ENCODE measurements around the gene CDH23. TPM values are rescaled to one million over a fixed set of nuclear protein-coding genes. Genes with fewer than 3 reads are reported as not detected.

The CDH23 gene
- total and polyA plus RNA-seq, 2 experiments from 2014 or later, result 0.30 to 1.5 TPM

- no peak for DNase-seq (ENCODE audit: low spot score)
- Histone ChIP-seq H3K4me1 (ENCODE audit: insufficient read depth) (peaks cover 43% of the 10 kb centered on the region), H3K9me3 (ENCODE audit: low read depth) (no peaks in the 10 kb centered on the region)
Observed at GRCh38 chr10:71634531-71635164, 237.9 kb downstream of the CDH23 start.

GRCh38 chr10:71635251-71635866, 238.6 kb downstream of the CDH23 start:
- Histone ChIP-seq H3K4me1 (ENCODE audit: insufficient read depth) (peaks cover 43% of the 10 kb centered on the region), H3K36me3 (replicated peaks; ENCODE audit: insufficient read depth, low read depth) (no peaks in the 10 kb centered on the region), H3K79me2 (no peaks in the 10 kb centered on the region), H3K4me3 (no peak overlapping the region), H3K9me3 (ENCODE audit: low read depth) (no peaks in the 10 kb centered on the region), H3K9me2 (replicated peaks; ENCODE audit: insufficient read depth) (no peaks in the 10 kb centered on the region), H4K20me1 (ENCODE audit: insufficient read depth, poor library complexity, severe bottlenecking) (no peaks in the 10 kb centered on the region), H2AFZ (no peak overlapping the region), H3K4me2 (peak overlapping the region; percentile 36), H3K27me3 (no peaks in the 10 kb centered on the region), H3K27ac (peak overlapping the region; percentile 41)
- 19% methylated on average over 13 of the region's 13 CpGs for WGBS (ENCODE audit: low lambda C conversion rate, missing lambda C conversion rate)
- TF ChIP-seq EZH2phosphoT487 (IDR thresholded peaks at IDR 0.05; ENCODE audit: low read depth, severe bottlenecking, unreplicated experiment) (no peak), EZH2 (IDR thresholded peaks at IDR 0.05; ENCODE audit: borderline replicate concordance) (no peak)
- TF ChIP-seq, protein P1, sequence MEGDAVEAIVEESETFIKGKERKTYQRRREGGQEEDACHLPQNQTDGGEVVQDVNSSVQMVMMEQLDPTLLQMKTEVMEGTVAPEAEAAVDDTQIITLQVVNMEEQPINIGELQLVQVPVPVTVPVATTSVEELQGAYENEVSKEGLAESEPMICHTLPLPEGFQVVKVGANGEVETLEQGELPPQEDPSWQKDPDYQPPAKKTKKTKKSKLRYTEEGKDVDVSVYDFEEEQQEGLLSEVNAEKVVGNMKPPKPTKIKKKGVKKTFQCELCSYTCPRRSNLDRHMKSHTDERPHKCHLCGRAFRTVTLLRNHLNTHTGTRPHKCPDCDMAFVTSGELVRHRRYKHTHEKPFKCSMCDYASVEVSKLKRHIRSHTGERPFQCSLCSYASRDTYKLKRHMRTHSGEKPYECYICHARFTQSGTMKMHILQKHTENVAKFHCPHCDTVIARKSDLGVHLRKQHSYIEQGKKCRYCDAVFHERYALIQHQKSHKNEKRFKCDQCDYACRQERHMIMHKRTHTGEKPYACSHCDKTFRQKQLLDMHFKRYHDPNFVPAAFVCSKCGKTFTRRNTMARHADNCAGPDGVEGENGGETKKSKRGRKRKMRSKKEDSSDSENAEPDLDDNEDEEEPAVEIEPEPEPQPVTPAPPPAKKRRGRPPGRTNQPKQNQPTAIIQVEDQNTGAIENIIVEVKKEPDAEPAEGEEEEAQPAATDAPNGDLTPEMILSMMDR (IDR thresholded peaks at IDR 0.05; ENCODE audit: poor library complexity), result no peak
- no peak for DNase-seq (ENCODE audit: low spot score)

More at GRCh38 chr10:71634531-71635164, 237.9 kb downstream of the CDH23 start:
- Histone ChIP-seq H4K20me1 (ENCODE audit: insufficient read depth, poor library complexity, severe bottlenecking) (no peaks in the 10 kb centered on the region), H3K9me2 (replicated peaks; ENCODE audit: insufficient read depth) (no peaks in the 10 kb centered on the region), H3K36me3 (replicated peaks; ENCODE audit: insufficient read depth, low read depth) (no peaks in the 10 kb centered on the region), H3K27me3 (no peaks in the 10 kb centered on the region), H3K4me2 (peak overlapping the region; percentile 36), H3K79me2 (no peaks in the 10 kb centered on the region), H3K4me3 (no peak overlapping the region), H3K27ac (peak overlapping the region; percentile 41), H2AFZ (no peak overlapping the region)
- no peak for TF ChIP-seq EZH2phosphoT487 (IDR thresholded peaks at IDR 0.05; ENCODE audit: low read depth, severe bottlenecking, unreplicated experiment)
- no peak for TF ChIP-seq EZH2 (IDR thresholded peaks at IDR 0.05; ENCODE audit: borderline replicate concordance)
- TF ChIP-seq, protein P1 (IDR thresholded peaks at IDR 0.05; ENCODE audit: poor library complexity), result no peak
- 66% methylated on average over 5 of the region's 5 CpGs for WGBS (ENCODE audit: low lambda C conversion rate, missing lambda C conversion rate)

GRCh38 chr10:71635867-71636266, 239.1 kb downstream of the CDH23 start:
- Histone ChIP-seq H3K36me3 (replicated peaks; ENCODE audit: insufficient read depth, low read depth) (no peaks in the 10 kb centered on the region), H3K4me3 (no peak overlapping the region), H3K9me2 (replicated peaks; ENCODE audit: insufficient read depth) (no peaks in the 10 kb centered on the region), H3K9me3 (ENCODE audit: low read depth) (no peaks in the 10 kb centered on the region), H4K20me1 (ENCODE audit: insufficient read depth, poor library complexity, severe bottlenecking) (no peaks in the 10 kb centered on the region), H3K4me2 (no peak overlapping the region), H3K79me2 (no peaks in the 10 kb centered on the region), H3K4me1 (ENCODE audit: insufficient read depth) (peaks cover 43% of the 10 kb centered on the region), H2AFZ (no peak overlapping the region), H3K27me3 (no peaks in the 10 kb centered on the region), H3K27ac (peak overlapping the region; percentile 41)
- 96% methylated on average over 5 of the region's 5 CpGs for WGBS (ENCODE audit: low lambda C conversion rate, missing lambda C conversion rate)
- TF ChIP-seq, protein P1 (IDR thresholded peaks at IDR 0.05; ENCODE audit: poor library complexity), result no peak
- TF ChIP-seq EZH2 (IDR thresholded peaks at IDR 0.05; ENCODE audit: borderline replicate concordance) (no peak), EZH2phosphoT487 (IDR thresholded peaks at IDR 0.05; ENCODE audit: low read depth, severe bottlenecking, unreplicated experiment) (no peak)
- no peak for DNase-seq (ENCODE audit: low spot score)
